PFSK-1 (cell line): ENCODE results near the gene BEAN1.

Experiments
- FOXP2 ChIP-seq: optimal IDR thresholded peaks from 2 replicates; pipeline ENCODE3; 2011; ENCODE audit warnings: borderline replicate concordance, control low read depth, inconsistent platforms; ENCODE audit not compliant: insufficient read depth; ENCODE audit errors: extremely low read length, extremely low read depth
- POLR2AphosphoS5 ChIP-seq: IDR thresholded peaks from 2 replicates; pipeline ENCODE4 v1.6.1; 2012; ENCODE audit warnings: low read depth, mild to moderate bottlenecking, control low read depth, low read length, moderate library complexity
- SIN3A ChIP-seq: IDR thresholded peaks from 2 replicates; pipeline ENCODE4 v1.6.1; 2012; ENCODE audit warnings: mild to moderate bottlenecking, low read length, moderate library complexity, borderline replicate concordance; ENCODE audit not compliant: insufficient read depth
- TAF1 ChIP-seq: IDR thresholded peaks from 2 replicates; pipeline ENCODE4 v1.6.1; 2012; ENCODE audit warnings: low read length, control low read depth, borderline replicate concordance; ENCODE audit not compliant: insufficient read depth
- TF ChIP-seq, protein P1 (sequence below), 2 experiments: IDR thresholded peaks; 2 replicates each; pipeline versions ENCODE4 v1.6.1 to v1.8.0; 2011 to 2012; ENCODE audit warnings: low read depth in 2 of 2, low read length in 2 of 2, control low read depth in 1 of 2, inconsistent platforms in 1 of 2, mild to moderate bottlenecking in 1 of 2, moderate library complexity in 1 of 2; ENCODE audit not compliant: insufficient read depth in 1 of 2

BEAN1 gene

DNA sequence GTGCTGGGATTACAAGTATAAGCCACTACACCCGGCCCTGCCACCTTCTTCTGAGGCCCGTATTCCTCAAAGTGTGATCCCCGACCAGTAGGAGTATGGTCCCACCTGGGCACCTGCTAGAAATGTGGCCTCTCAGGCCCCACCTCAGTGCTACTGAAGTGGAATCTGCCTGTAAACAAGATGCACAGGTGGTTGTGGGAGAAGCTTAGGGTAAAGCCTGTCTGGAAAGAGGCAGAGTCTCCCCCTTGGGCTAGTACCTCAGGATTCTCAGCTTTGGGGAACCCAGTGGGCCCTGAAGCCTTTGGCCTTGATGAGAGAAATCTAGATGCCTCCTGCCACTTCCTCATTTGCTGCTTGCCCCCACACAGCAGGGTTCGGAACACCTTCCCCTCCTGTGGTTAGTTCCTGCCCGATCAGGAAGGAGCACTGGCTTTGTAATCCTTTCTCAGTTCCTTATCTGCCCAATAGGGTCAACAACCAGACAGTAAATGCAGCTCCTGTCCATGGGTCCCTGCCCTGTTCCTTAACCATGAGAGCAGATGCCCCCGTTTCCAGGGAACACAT lies 97.6 kb downstream of the BEAN1 start:
- no peak for TF ChIP-seq SIN3A
- TF ChIP-seq, protein P1, sequence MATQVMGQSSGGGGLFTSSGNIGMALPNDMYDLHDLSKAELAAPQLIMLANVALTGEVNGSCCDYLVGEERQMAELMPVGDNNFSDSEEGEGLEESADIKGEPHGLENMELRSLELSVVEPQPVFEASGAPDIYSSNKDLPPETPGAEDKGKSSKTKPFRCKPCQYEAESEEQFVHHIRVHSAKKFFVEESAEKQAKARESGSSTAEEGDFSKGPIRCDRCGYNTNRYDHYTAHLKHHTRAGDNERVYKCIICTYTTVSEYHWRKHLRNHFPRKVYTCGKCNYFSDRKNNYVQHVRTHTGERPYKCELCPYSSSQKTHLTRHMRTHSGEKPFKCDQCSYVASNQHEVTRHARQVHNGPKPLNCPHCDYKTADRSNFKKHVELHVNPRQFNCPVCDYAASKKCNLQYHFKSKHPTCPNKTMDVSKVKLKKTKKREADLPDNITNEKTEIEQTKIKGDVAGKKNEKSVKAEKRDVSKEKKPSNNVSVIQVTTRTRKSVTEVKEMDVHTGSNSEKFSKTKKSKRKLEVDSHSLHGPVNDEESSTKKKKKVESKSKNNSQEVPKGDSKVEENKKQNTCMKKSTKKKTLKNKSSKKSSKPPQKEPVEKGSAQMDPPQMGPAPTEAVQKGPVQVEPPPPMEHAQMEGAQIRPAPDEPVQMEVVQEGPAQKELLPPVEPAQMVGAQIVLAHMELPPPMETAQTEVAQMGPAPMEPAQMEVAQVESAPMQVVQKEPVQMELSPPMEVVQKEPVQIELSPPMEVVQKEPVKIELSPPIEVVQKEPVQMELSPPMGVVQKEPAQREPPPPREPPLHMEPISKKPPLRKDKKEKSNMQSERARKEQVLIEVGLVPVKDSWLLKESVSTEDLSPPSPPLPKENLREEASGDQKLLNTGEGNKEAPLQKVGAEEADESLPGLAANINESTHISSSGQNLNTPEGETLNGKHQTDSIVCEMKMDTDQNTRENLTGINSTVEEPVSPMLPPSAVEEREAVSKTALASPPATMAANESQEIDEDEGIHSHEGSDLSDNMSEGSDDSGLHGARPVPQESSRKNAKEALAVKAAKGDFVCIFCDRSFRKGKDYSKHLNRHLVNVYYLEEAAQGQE (IDR thresholded peaks at IDR 0.05; ENCODE audit: insufficient read depth in 1 of 2, low read depth in 2 of 2, low read length in 2 of 2) = no peak
- no peak for TF ChIP-seq POLR2AphosphoS5
- no peak for TF ChIP-seq TAF1
- no peak for TF ChIP-seq FOXP2

DNA sequence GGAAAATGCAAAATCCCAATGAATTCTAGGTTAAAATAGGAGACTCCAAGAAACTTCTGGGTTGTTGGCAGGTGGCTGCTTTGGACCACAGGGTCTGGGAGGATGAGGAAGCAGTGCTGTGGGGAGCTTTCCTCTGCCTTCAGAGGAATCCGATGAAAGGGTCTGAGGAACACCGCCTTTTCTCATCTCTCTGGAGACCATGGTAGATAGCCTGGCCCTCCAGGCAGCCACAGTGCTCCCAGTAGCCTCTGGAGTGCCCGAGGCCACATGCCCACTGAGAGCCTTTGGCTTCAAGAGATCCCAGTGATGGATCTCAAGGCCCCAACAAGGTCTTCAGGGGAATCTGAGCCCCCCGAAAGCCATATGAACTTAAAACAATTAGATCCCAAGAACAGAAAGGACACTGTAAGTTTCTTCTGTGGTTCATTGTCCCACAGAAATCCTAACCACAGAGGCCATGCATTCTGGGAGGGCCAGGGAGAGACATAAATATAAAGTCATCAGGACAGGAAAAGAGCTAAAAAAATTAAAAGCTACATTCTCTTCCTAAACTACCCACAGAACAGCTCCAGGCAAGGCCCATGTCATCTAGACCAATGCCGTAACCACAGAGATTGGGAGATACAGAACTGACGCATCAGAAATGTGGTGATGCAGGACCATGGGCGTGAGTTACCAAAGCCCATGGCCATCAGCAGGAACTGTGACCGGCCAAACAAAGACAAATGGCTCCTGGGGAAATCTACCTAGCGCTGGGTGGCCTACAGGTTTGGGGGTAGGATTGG lies 98.5 kb downstream of the BEAN1 start:
- no peak for TF ChIP-seq SIN3A
- TF ChIP-seq, protein P1 (IDR thresholded peaks at IDR 0.05; ENCODE audit: insufficient read depth in 1 of 2, low read depth in 2 of 2, low read length in 2 of 2) = no peak
- TF ChIP-seq POLR2AphosphoS5 = no peak
- TF ChIP-seq TAF1 = no peak
- no peak for TF ChIP-seq FOXP2

DNA sequence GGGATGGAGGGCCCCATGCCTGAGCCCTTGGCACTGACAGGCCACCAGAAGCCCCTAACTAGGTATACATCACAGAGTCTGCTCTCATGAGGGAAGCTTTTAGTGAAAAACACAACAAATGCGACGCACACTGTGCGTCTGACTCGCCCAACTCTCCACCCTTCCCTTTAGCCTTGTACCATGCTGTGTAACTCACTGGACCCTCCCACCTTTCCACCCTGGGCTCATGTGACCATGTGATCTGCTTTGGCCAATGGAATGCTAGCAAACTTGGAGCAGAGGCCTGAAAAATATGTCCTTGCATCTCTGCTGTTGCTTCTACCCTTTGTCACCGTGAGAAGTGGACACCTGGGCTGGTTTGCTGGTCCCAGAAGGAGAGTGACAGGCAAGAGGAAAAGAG lies 101.2 kb downstream of the BEAN1 start:
- TF ChIP-seq, protein P1 (IDR thresholded peaks at IDR 0.05; ENCODE audit: insufficient read depth in 1 of 2, low read depth in 2 of 2, low read length in 2 of 2) = no peak
- TF ChIP-seq FOXP2 (no peak), SIN3A (no peak), TAF1 (no peak), POLR2AphosphoS5 (no peak)

DNA sequence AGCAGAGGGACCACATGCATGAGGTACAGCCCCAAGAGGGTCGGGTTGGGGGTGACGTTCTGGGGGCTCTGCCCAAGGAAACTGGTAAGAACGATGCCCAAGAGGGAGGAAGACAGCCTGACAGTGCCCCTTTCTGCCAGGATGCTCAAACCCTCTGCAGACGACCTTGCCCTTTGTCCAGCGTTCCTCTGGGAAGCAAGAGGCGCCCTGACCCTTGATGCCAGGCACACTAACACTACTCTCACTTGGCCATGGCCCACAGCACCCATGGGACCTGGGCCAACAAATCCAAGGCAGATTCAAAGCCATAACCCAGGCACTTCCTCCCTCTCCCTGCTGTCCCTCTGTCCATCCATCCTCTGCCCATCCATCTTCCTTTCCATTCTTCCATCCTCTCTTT lies 102.4 kb downstream of the BEAN1 start:
- no peak for TF ChIP-seq SIN3A
- TF ChIP-seq, protein P1 (IDR thresholded peaks at IDR 0.05; ENCODE audit: insufficient read depth in 1 of 2, low read depth in 2 of 2, low read length in 2 of 2) = no peak
- TF ChIP-seq TAF1 = no peak
